HFF-Myc (cell line): ENCODE data around the gene TRPC3.

Source experiments
- DNase-seq: peaks from one replicate; pipeline ENCODE4 v3.0.0-alpha.2; 2011; ENCODE audit warnings: low read depth; ENCODE audit errors: extremely low read depth
- H3K4me3 ChIP-seq: replicated peaks from 2 replicates; pipeline ENCODE4 v1.5.1; 2011; ENCODE audit warnings: low read depth, mild to moderate bottlenecking, control low read depth, low read length
- TF ChIP-seq, protein P1 (sequence below): IDR thresholded peaks from 2 replicates; pipeline ENCODE4 v1.5.1; 2012; ENCODE audit warnings: mild to moderate bottlenecking, low read depth, low read length, control low read depth; ENCODE audit errors: missing control alignments

Gene TRPC3

DNA sequence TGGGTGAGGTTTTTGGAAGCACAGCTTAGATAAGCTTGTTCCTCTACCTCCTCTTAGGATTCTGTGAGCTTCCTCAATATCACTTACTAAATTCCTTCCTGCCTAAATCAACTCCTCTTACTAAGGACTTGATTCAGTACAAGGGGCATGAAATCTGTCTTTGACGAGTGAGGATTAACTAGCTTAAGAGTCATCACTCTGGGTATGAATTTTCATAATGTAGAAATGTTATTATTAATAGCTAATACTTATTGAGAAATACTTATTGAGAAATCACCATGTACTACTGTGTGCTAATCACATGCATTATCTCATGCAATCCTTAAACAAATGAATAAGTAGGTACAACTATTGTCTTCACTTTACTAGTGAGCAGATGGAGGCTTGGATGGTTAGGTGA lies 28.6 kb downstream of the TRPC3 start:
- TF ChIP-seq, protein P1, sequence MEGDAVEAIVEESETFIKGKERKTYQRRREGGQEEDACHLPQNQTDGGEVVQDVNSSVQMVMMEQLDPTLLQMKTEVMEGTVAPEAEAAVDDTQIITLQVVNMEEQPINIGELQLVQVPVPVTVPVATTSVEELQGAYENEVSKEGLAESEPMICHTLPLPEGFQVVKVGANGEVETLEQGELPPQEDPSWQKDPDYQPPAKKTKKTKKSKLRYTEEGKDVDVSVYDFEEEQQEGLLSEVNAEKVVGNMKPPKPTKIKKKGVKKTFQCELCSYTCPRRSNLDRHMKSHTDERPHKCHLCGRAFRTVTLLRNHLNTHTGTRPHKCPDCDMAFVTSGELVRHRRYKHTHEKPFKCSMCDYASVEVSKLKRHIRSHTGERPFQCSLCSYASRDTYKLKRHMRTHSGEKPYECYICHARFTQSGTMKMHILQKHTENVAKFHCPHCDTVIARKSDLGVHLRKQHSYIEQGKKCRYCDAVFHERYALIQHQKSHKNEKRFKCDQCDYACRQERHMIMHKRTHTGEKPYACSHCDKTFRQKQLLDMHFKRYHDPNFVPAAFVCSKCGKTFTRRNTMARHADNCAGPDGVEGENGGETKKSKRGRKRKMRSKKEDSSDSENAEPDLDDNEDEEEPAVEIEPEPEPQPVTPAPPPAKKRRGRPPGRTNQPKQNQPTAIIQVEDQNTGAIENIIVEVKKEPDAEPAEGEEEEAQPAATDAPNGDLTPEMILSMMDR: no peak
- no peak for DNase-seq
- H3K4me3 ChIP-seq: no peak overlapping the region

DNA sequence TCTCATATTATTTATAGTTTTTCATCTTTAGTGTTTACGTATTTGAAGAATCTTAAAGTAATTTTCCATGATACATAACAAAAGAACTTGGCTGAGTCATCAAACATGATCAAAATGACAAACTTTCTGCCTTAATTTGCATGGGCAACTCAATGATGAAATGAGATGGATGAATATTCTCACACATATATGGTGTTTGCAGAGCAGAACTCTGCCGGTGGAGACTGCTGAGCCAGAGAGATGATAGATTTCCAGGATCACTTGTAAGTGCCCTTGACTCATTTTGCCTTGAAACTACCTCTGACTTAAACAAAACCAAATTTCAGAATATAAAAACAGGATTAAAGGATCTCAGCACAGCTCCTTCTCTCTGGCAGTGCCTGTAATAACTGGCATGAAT lies 38.2 kb downstream of the TRPC3 start:
- no peak for DNase-seq
- no peak overlapping the region for H3K4me3 ChIP-seq
- TF ChIP-seq, protein P1: no peak

DNA sequence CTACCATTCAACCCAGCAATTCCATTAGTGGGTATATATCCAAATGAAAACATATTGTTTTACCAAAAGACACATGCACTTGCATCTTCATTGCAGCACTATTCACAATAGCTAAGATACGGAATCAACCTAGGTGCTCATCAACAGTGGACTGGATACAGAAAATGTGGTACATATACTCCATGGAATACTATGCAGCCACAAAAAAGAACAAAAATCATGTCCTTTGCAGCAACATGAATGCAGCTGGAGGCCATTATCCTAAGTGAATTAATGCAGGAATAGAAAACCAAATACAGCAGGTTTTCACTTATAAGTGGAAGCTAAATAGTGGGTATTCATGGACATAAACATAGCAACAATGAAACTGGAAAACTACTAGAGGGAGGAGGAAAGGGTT lies 43.5 kb downstream of the TRPC3 start:
- TF ChIP-seq, protein P1: no peak
- H3K4me3 ChIP-seq: no peak overlapping the region
- no peak for DNase-seq

DNA sequence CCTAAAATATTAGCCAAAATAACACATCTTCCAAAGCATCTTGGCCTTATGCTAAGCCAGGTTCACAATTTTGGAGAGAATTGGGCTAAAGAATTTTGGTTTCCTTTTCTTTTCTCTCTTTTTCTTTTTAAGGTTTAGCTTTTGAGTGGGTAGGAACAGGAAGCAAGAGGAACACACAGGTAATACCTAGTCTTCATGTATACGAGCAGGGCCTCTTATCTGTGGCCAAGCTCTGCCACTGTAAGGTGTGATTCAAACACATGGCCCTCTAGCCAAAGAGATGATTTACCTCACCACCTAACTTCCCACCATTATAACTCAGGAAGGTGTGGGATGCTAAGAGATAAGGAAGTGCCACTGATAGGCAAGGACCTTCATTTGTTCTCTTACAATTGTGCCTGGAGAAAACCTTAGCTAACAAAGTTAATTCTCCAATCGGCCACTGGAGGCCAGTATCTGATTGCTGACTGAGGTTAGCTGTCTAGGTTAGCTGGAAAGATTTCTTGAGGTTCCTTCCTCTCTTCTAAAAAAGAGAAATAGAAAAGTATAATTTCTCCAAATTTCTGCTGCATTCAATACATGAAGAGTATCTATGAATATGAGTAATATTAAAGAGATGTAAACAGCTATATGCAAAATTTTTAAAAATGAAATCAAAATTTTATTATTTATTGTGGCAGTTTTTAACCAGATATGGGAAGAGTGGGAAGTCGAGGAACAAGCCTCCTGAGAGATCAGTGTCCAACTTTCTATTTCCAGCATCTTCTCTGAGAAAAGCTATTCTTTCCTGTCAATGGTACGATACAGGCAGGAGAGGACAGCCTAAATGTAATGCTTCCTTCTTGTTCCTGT lies 51.5 kb downstream of the TRPC3 start:
- TF ChIP-seq, protein P1: peak; percentile 70
- peak; percentile 29 for DNase-seq

DNA sequence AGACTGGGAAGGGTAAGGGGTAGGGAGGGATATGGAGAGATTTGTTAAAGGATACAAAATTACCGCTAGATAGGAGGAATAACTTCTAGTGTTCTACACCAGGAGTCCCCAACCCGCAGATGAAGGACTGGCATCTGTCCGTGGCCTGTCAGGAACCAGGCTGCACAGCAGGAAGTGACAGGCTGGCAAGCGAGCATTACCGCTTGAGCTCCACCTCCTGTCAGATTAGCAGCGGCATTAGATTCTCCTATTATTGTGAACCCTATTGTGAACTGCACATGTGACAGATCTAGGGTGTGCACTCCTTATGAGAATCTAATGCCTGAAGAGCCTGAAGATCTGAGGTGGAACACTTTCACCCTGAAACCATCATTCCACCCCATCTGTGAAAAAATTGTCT lies 53.7 kb downstream of the TRPC3 start:
- no peak for DNase-seq
- TF ChIP-seq, protein P1: no peak
- no peak overlapping the region for H3K4me3 ChIP-seq

More for the DNA sequence above, 51.5 kb downstream of the TRPC3 start:
- H3K4me3 ChIP-seq: no peak overlapping the region

DNA sequence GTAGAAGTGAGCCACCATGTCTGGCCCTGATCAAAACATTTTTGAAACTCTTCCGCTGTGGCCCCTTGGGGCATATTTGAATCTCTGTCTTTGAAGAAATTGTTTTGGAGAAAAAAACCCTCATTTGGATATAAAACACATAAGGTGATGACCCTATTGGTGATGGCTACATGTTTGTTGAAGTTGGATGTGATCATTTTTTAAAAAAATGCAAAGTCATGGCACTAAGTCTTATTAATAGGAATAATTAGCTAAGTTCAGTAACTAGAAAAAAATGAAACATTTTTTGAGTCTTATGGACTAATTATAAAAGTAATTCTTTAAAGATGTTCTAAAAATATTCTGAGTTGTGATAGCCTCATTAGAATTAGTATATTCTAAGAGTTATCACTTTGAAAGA lies 63.7 kb downstream of the TRPC3 start:
- H3K4me3 ChIP-seq: no peak overlapping the region
- TF ChIP-seq, protein P1: no peak
- no peak for DNase-seq
